ENCODE measurements around the gene KCNIP3.

DNA sequence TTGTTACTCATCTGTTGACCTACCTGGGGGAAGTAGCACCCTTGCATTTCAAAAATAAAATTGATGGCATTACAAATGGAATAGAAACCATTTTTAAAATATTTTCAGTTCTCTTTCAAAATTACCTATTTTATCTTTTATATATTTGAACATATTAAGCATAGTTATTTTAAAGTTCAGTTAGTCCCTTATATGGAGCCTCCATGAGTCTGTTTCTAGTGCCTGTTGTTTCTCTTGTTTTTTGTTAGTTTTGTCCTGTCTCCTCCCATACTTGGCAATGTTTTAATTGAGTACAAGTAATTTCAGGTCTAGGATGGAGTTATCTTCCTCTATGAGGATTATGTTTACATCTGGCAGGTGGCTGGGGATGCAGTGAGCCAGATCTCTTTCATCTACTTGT is 5.9 kb upstream of the KCNIP3 start:
- TF ChIP-seq, protein P1, sequence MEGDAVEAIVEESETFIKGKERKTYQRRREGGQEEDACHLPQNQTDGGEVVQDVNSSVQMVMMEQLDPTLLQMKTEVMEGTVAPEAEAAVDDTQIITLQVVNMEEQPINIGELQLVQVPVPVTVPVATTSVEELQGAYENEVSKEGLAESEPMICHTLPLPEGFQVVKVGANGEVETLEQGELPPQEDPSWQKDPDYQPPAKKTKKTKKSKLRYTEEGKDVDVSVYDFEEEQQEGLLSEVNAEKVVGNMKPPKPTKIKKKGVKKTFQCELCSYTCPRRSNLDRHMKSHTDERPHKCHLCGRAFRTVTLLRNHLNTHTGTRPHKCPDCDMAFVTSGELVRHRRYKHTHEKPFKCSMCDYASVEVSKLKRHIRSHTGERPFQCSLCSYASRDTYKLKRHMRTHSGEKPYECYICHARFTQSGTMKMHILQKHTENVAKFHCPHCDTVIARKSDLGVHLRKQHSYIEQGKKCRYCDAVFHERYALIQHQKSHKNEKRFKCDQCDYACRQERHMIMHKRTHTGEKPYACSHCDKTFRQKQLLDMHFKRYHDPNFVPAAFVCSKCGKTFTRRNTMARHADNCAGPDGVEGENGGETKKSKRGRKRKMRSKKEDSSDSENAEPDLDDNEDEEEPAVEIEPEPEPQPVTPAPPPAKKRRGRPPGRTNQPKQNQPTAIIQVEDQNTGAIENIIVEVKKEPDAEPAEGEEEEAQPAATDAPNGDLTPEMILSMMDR (IDR thresholded peaks at IDR 0.05 in 8 of 11, conservative IDR thresholded peaks at IDR 0.05 in 3 of 11), result no peak
- TF ChIP-seq POLR2A (IDR thresholded peaks at IDR 0.05) (no peak), POLR2AphosphoS5 (IDR thresholded peaks at IDR 0.05) (no peak)
